K562 (cell line): ENCODE data around the gene PHETA1. TPM values are rescaled to one million over a fixed set of nuclear protein-coding genes. Genes with fewer than 3 reads are reported as not detected.

Experiments
- CBX3 ChIP-seq, 2 experiments: IDR thresholded peaks; 1 replicate in 1 of 2; 2 replicates in 1 of 2; pipeline ENCODE4 v1.6.1; 2012; ENCODE audit warnings: inconsistent platforms in 2 of 2, low read length in 2 of 2, borderline replicate concordance in 1 of 2, control low read depth in 1 of 2
- CCNT2 ChIP-seq: IDR thresholded peaks from 2 replicates; pipeline ENCODE4 v1.6.1; 2011; ENCODE audit warnings: borderline replicate concordance, low read depth, mild to moderate bottlenecking, moderate library complexity, mixed read lengths, low read length; ENCODE audit not compliant: insufficient read length; ENCODE audit errors: extremely low read depth
- CHD1 ChIP-seq: fragments of 200-600 bp; sonication (generic); IDR thresholded peaks from one replicate; pipeline ENCODE4 v1.6.1; 2012; ENCODE audit warnings: mild to moderate bottlenecking, moderate library complexity, low read length, inconsistent platforms
- CXXC5 ChIP-seq: fragments of 250-450 bp; sonication (Bioruptor Pico); IDR thresholded peaks from 2 replicates; pipeline ENCODE4 v1.8.0; 2022; ENCODE audit warnings: inconsistent platforms, mild to moderate bottlenecking, moderate library complexity
- DEAF1 ChIP-seq: fragments of 450-650 bp; formaldehyde crosslinking; IDR thresholded peaks from 2 replicates; pipeline ENCODE4 v1.4.0; 2020; ENCODE audit warnings: mild to moderate bottlenecking, moderate library complexity
- DNMT1 ChIP-seq: fragments of 450-650 bp; IDR thresholded peaks from 2 replicates; pipeline ENCODE4 v1.6.1; 2016; ENCODE audit warnings: antibody characterized with exemption, mild to moderate bottlenecking
- E2F6 ChIP-seq, 2 experiments: IDR thresholded peaks; 2 replicates each; pipeline ENCODE4 v1.6.1; 2011; ENCODE audit warnings: borderline replicate concordance in 1 of 2, control low read depth in 1 of 2, low read depth in 1 of 2, low read length in 1 of 2, mild to moderate bottlenecking in 1 of 2, mixed read lengths in 1 of 2, moderate library complexity in 1 of 2; ENCODE audit not compliant: insufficient read depth in 1 of 2, insufficient read length in 1 of 2, poor library complexity in 1 of 2, severe bottlenecking in 1 of 2; ENCODE audit errors: extremely low read depth in 1 of 2
- ETV5 ChIP-seq: sonication (generic); formaldehyde crosslinking; IDR thresholded peaks from 2 replicates; pipeline ENCODE4 v1.4.0; 2020; ENCODE audit warnings: low read depth, mild to moderate bottlenecking, missing genetic modification reagents
- FIP1L1 ChIP-seq: fragments of 200-400 bp; formaldehyde crosslinking; IDR thresholded peaks from 2 replicates; pipeline ENCODE4 v1.6.1; 2018; ENCODE audit warnings: mild to moderate bottlenecking, low read depth, low read length; ENCODE audit not compliant: poor library complexity, severe bottlenecking
- FOXJ2 ChIP-seq: fragments of 200-800 bp; sonication (Bioruptor generic); IDR thresholded peaks from 2 replicates; pipeline ENCODE4 v1.6.1; 2016; ENCODE audit warnings: missing genetic modification characterization, missing compliant biosample characterization
- FUS ChIP-seq: fragments of 200-400 bp; formaldehyde crosslinking; optimal IDR thresholded peaks from 2 replicates; pipeline ENCODE3; 2017; ENCODE audit warnings: low read depth, low read length
- GATAD2A ChIP-seq: fragments of 450-650 bp; IDR thresholded peaks from 2 replicates; pipeline ENCODE4 v1.6.1; 2017
- HDAC2 ChIP-seq: fragments of 450-650 bp; IDR thresholded peaks from 2 replicates; pipeline ENCODE4 v1.6.1; 2016; ENCODE audit warnings: mild to moderate bottlenecking
- HDAC3 ChIP-seq: fragments of 450-650 bp; IDR thresholded peaks from 2 replicates; pipeline ENCODE4 v1.6.1; 2018; ENCODE audit warnings: borderline replicate concordance, mild to moderate bottlenecking, moderate library complexity; ENCODE audit not compliant: partially characterized antibody
- LARP7 ChIP-seq: fragments of 450-650 bp; IDR thresholded peaks from 2 replicates; pipeline ENCODE4 v1.6.1; 2016
- PHF20 ChIP-seq: fragments of 450-650 bp; IDR thresholded peaks from 2 replicates; pipeline ENCODE4 v1.6.1; 2018; ENCODE audit not compliant: partially characterized antibody
- POLR2H ChIP-seq: IDR thresholded peaks from 2 replicates; pipeline ENCODE4 v1.6.1; 2016; ENCODE audit warnings: missing genetic modification characterization, low read depth, mild to moderate bottlenecking, control low read depth, missing compliant biosample characterization, moderate library complexity
- RAD51 ChIP-seq: fragments of 450-650 bp; IDR thresholded peaks from 2 replicates; pipeline ENCODE4 v1.7.1; 2016; ENCODE audit warnings: low read depth, mild to moderate bottlenecking, borderline replicate concordance
- RUNX1 ChIP-seq: sonication (generic); IDR thresholded peaks from 2 replicates; pipeline ENCODE4 v1.6.1; 2016; ENCODE audit warnings: antibody characterized with exemption, low read depth
- TAF1 ChIP-seq: IDR thresholded peaks from 2 replicates; pipeline ENCODE4 v1.6.1; 2011; ENCODE audit warnings: mild to moderate bottlenecking, low read length, moderate library complexity; ENCODE audit not compliant: insufficient read depth, control insufficient read depth, severe bottlenecking; ENCODE audit errors: extremely low read depth
- TARDBP ChIP-seq: fragments of 450-650 bp; IDR thresholded peaks from 2 replicates; pipeline ENCODE4 v1.6.1; 2016
- TBL1XR1 ChIP-seq, 2 experiments: IDR thresholded peaks; 2 replicates each; pipeline ENCODE4 v1.6.1; 2012; ENCODE audit warnings: improper control_type of control experiment in 2 of 2, low read length in 2 of 2, mild to moderate bottlenecking in 1 of 2
- ZC3H4 ChIP-seq: sonication (generic); formaldehyde crosslinking; IDR thresholded peaks from 2 replicates; pipeline ENCODE4 v1.9.0; 2021; ENCODE audit warnings: missing genetic modification reagents, borderline replicate concordance
- ZFP36 ChIP-seq: fragments of 150-350 bp; IDR thresholded peaks from 2 replicates; pipeline ENCODE4 v1.6.1; 2018; ENCODE audit warnings: low read length, low read depth; ENCODE audit not compliant: partially characterized antibody
- ZFX ChIP-seq: sonication (generic); formaldehyde crosslinking; IDR thresholded peaks from 2 replicates; pipeline ENCODE4 v1.8.0; 2022; ENCODE audit warnings: mild to moderate bottlenecking, missing genetic modification reagents, moderate library complexity
- ZNF197 ChIP-seq: fragments of 200-800 bp; sonication (Bioruptor generic); IDR thresholded peaks from 2 replicates; pipeline ENCODE4 v1.6.1; 2016; ENCODE audit warnings: low read depth, missing genetic modification characterization, missing compliant biosample characterization
- polyA plus RNA-seq, 8 experiments: library from polyadenylated mRNA; depleted of rRNA in 4 of 8; stranded (reverse) in 5 of 8; unstranded in 3 of 8; fragments of >200 nt; fragmentation: Nextera tagmentation in 2 of 8; fragmentation: Illumina TruSeq in 1 of 8; extraction: Ambion mirVana in 2 of 8; extraction: Trizol in 1 of 8; gene quantifications; 2 replicates each; pipeline versions ENCODE4 v1.2.1 to v1.2.3, GENCODE V29; 2011 to 2014; ENCODE audit warnings: inconsistent platforms in 1 of 8, missing spikeins in 1 of 8
- total RNA-seq, 7 experiments: library from RNA; depleted of rRNA in 6 of 7; stranded (reverse); fragments of >200 nt in 6 of 7; fragmentation: Illumina TruSeq in 2 of 7; extraction: Trizol in 2 of 7; gene quantifications; 2 replicates each; pipeline versions ENCODE4 v1.2.1 to v1.2.3, GENCODE V29; 2011 to 2021; ENCODE audit warnings: low replicate concordance in 1 of 7
- TF ChIP-seq, protein P1 (sequence below): fragments of 450-650 bp; formaldehyde crosslinking; IDR thresholded peaks from 2 replicates; pipeline ENCODE4 v1.4.0; 2022; ENCODE audit warnings: mild to moderate bottlenecking, moderate library complexity

PHETA1 gene
- total and polyA plus RNA-seq, 9 of the 15 experiments (the other 6 are each of a cell fraction or from before 2014, with no cell fraction given): 0.03 to 12.4 (median 3.0) TPM

DNA sequence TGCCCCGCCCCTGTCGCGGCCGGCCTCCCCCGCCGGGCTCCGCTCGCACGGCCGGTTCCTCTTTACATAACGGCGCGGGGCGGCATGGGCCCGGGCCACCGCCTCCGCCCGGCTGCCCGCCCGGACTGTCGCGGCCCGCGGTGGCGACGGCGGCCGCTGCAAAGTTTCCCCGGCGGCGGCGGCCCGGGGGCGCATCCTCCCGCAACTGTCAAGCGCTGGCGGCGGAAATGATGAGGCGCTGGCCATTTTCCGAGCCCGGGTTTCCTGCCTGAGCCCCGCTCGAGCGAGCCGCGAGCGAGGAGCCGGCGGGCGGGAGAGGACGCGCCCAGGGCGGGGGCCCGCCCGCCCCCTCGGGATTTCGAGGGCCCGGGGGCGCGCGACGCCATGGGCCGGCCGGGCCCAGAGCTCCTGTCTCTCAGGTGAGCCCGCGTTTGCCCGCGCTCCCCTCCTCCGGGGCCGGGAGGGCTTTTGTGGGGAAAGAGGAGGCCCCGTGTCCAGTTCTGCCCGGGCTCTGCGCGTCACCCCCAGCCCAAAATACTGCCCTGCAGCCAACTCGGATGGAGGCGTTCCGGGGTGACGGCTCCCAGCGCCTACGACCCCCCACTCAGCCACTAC, 37.1 kb upstream of the PHETA1 start, which contains the start of gene SH2B3 (continued):
- no peak for TF ChIP-seq DEAF1
- TF ChIP-seq LARP7: no peak
- TF ChIP-seq CHD1: peak; percentile 39
- TF ChIP-seq TAF1: peak; percentile 74
- no peak for TF ChIP-seq RUNX1
- peak; percentile 6 for TF ChIP-seq CCNT2
- TF ChIP-seq POLR2H (tag): no peak
- TF ChIP-seq DNMT1: no peak
- peak; percentile 27 for TF ChIP-seq CXXC5
- no peak for TF ChIP-seq RAD51
- peak; percentile 70 for TF ChIP-seq FIP1L1
- no peak for TF ChIP-seq HDAC2
- no peak for TF ChIP-seq FOXJ2 (tag)
- no peak for TF ChIP-seq TBL1XR1 (IDR thresholded peaks at IDR 0.05; ENCODE audit: low read length in 2 of 2)
- peak; percentile 66; the same call in 1 of the 2 replicates for TF ChIP-seq ZC3H4 (CRISPR knock-in tag)
- peak; percentile 58 for TF ChIP-seq ZFX
- TF ChIP-seq ZNF197: no peak
- peak; percentile 98 for TF ChIP-seq ZFP36
- TF ChIP-seq, protein P1, sequence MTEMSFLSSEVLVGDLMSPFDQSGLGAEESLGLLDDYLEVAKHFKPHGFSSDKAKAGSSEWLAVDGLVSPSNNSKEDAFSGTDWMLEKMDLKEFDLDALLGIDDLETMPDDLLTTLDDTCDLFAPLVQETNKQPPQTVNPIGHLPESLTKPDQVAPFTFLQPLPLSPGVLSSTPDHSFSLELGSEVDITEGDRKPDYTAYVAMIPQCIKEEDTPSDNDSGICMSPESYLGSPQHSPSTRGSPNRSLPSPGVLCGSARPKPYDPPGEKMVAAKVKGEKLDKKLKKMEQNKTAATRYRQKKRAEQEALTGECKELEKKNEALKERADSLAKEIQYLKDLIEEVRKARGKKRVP (CRISPR knock-in tag): no peak
- no peak for TF ChIP-seq HDAC3
- TF ChIP-seq ETV5 (CRISPR knock-in tag): no peak
- no peak for TF ChIP-seq GATAD2A
- TF ChIP-seq CBX3 (IDR thresholded peaks at IDR 0.05; ENCODE audit: borderline replicate concordance in 1 of 2, low read length in 2 of 2): no peak
- TF ChIP-seq PHF20: no peak
- no peak; the same call in 1 of the 2 replicates for TF ChIP-seq TARDBP
- no peak for TF ChIP-seq FUS
- peak; percentile 2 to 53 for TF ChIP-seq E2F6 (IDR thresholded peaks at IDR 0.05; ENCODE audit: borderline replicate concordance in 1 of 2, extremely low read depth in 1 of 2, insufficient read depth in 1 of 2, insufficient read length in 1 of 2, low read depth in 1 of 2, low read length in 1 of 2, poor library complexity in 1 of 2, severe bottlenecking in 1 of 2)
